Mucosa of descending colon (tissue), 3 donors: Measurements from ENCODE around the gene DDX56. TPM values are rescaled to one million over a fixed set of nuclear protein-coding genes. Genes with fewer than 3 reads are reported as not detected.

ENCODE experiments used
- ATAC-seq: fragments of 200-7000 bp; cut with Tn5 transposase; one replicate; pipeline ENCODE4 v1.9.1; 2020; ENCODE audit warnings: mild to moderate bottlenecking, moderate library complexity
- DNase-seq, 3 donors: peaks; one replicate each; pipeline ENCODE4 v3.0.0-alpha.2; 2020
- H3K36me3 ChIP-seq: fragments of 200-600 bp; one replicate; pipeline ENCODE4 v1.8.0; 2021; ENCODE audit warnings: low read depth, mild to moderate bottlenecking
- H3K4me1 ChIP-seq: fragments of 200-600 bp; one replicate; pipeline ENCODE4 v1.8.0; 2021; ENCODE audit warnings: low read depth, mild to moderate bottlenecking
- H3K4me3 ChIP-seq: fragments of 200-600 bp; one replicate; pipeline ENCODE4 v1.8.0; 2021; ENCODE audit warnings: mild to moderate bottlenecking
- H3K9me3 ChIP-seq: fragments of 200-600 bp; one replicate; pipeline ENCODE4 v1.8.0; 2021; ENCODE audit warnings: mild to moderate bottlenecking
- CTCF ChIP-seq: fragments of 200-600 bp; IDR thresholded peaks from one replicate; pipeline ENCODE4 v1.8.0; 2022; ENCODE audit warnings: antibody characterized with exemption, mild to moderate bottlenecking
- intact Hi-C, 2 donors: fragments of 100-400 bp; cut with DNase I in 1 of 2; cut with micrococcal nuclease in 1 of 2; formaldehyde crosslinking; loops; one replicate each; pipeline versions ENCODE4 v1.11.0 to v1.11.1; 2022; cut with DNase I, micrococcal nuclease
- total RNA-seq, 3 donors: library from RNA; stranded (reverse); fragmentation: NEBNext Ultra II Directional in 2 of 3; extraction: Animal tissue kit (Norgen Biotek cat#: 25700) in 2 of 3; gene quantifications; one replicate each; pipeline versions ENCODE4 v1.2.1 to v1.2.4, GENCODE V29; 2021 to 2023
- donor health status: DM: no; HTN: no; CAD: no; lungs with moderate emphysema.
- donor health status: DM: no; HTN: no; CAD: no.
- donor health status: DM: no; HTN: yes; CAD: no.

DDX56 gene
- total RNA-seq, 3 donors from 2014 or later, result 50.7 to 60.6 (median 60.0) TPM

- DNase-seq, result no peak
- intact Hi-C loops, result no loop called here
- Histone ChIP-seq H3K4me1 (peaks cover 19% of the 10 kb centered on the region), H3K4me3 (no peak overlapping the region), H3K36me3 (no peaks in the 10 kb centered on the region), H3K9me3 (no peaks in the 10 kb centered on the region)
- ATAC-seq, result no peak
- TF ChIP-seq CTCF, result no peak
These were observed 36.1 kb upstream of the DDX56 start for GRCh38 chr7:44609829-44610228.

DNA sequence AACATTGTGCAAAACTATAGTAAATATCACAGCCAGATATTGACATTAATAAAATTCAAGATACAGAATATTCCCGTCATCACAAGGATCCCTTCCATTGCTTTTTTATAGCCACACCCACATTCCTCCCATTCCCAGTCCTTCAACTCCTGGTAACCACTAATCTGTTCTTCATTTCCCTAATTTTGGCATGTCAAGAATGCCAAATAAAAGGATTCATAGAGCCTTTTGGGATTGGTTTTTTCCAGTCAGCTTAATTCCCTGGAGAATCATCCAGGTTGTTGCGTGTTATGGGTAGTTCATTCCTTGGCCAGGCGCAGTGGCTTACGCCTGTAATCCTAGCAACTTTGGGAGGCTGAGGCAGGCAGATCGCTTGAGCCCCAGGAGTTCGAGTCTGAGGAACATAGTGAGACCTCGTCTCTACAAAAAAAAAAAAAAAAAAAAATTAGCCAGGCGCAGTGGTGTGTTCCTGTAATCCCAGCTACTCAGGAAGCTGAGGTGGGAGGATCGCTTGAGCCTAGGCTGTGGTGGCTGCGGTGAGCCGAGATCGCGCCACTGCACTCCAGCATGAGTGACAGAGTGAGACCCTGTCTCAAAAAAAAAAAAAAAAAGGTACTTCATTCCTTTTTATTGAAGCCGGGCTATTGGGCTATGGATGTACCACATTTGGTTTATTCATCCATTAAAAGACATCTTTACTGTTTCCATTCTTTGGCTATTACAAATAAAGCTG, 35.4 kb upstream of the DDX56 start:
- intact Hi-C loops, result no loop called here
- DNase-seq (no peak), ATAC-seq (no peak)
- H3K4me3 ChIP-seq, result no peak overlapping the region
- H3K9me3 ChIP-seq, result no peaks in the 10 kb centered on the region
- no peaks in the 10 kb centered on the region for H3K36me3 ChIP-seq
- no peak for TF ChIP-seq CTCF
- H3K4me1 ChIP-seq, result peaks cover 12% of the 10 kb centered on the region

DNA sequence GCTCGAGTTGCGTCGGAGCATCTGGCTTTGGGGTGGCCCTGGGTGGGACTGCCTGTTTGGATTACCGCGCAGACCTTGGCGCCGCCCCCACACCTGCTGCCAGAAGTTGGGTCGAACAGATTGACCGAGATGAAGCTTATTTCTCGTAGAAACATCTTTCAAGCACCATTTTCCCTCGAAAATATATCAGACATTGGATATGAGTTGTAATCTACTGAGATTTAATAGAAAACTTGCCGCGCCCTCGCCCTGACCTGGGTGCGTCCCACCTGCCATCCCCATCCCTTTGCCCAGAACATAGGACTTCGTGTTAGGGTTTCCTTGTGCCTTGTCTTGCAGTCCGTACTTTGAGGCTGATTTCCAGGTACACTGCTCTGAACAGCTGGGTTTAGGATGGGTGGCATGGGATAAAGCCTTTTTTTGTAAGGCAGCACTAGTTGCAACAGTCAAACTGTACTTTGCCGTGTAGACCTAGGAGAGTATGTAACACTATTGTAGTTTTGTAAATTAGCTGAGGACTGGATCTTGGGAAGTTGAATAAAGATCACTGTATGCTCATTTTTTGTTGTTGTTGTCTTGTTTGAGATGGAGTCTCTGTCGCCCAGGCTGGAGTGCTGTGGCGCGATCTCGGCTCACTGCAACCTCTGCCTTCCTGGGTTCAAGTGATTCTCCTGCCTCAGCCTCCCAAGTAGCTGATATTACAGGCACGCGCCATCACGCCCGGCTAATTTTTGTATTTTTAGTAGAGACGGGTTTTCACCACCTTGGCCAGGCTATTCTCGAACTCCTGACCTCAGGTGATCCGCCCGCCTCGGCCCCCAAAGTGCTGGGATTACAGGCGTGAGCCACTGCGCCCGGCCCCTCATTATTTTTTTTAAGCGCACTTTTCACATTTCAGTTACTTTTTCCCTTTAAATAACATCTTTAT, 33.7 kb upstream of the DDX56 start:
- ATAC-seq (peak; percentile 2), DNase-seq (no peak)
- Histone ChIP-seq H3K36me3 (no peaks in the 10 kb centered on the region), H3K4me3 (peak overlapping the region; percentile 75), H3K4me1 (peaks cover 12% of the 10 kb centered on the region), H3K9me3 (no peaks in the 10 kb centered on the region)
- intact Hi-C loops, result no loop called here
- TF ChIP-seq CTCF, result no peak

DNA sequence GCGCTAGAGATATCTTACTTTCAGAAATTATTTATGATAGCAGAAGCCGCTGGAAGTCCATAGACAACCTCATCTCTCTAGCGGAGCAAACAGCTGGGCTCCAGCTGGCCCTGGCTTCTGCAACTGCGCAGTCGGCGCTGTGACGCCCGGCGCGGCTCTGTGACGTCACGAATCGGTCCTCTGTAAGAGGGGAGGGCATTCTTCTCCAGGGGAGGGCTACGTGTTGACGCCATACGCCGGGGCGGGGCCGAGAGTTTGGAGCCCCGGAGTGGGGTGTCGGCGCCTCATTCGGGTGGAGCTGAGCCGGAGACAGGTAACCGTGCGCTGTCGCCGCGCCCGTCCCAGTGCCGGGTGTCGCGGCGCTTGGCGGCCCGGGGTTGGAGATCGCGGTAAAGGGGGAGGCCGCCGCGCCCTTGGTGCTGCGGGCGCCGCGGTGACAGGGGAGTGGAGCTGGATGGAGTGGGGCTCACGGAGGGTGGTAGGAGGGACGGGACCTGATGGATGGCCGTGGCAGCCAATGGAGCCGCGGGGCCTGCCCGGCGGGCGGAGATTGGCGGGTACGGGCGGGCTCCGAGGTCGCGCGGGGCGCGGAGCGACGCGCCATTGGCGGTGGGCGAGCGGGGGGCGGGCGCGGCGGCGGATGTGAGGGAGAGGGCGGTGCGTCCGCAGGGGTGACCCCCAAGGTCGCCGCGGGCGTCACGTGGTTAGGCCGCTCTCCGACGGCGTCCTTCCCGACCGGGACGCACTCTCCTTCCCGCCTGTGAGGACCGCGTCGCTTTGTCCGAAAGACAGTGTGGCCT, 32.8 kb upstream of the DDX56 start, which contains the start of gene OGDH:
TSS of gene OGDH (plus strand) at position 287 of the 800 bp plus-strand sequence. CDS start 17,717 bp downstream, outside the sequence.
- no peak for TF ChIP-seq CTCF
- H3K36me3 ChIP-seq, result no peaks in the 10 kb centered on the region
- H3K4me3 ChIP-seq, result peak within 1 kb of the TSS; percentile 75
- DNase-seq (peak; percentile 99 to 100 (median 100)), ATAC-seq (peak; percentile 96)
- intact Hi-C loops, result no loop called here
- H3K4me1 ChIP-seq, result peaks cover 12% of the 10 kb centered on the region
- H3K9me3 ChIP-seq, result no peaks in the 10 kb centered on the region

- Histone ChIP-seq H3K9me3 (no peaks in the 10 kb centered on the region), H3K4me1 (peaks cover 12% of the 10 kb centered on the region), H3K36me3 (no peaks in the 10 kb centered on the region), H3K4me3 (no peak overlapping the region)
- no peak for ATAC-seq
- TF ChIP-seq CTCF, result no peak
- no peak for DNase-seq
- intact Hi-C loops, result no loop called here
These were observed 31.2 kb upstream of the DDX56 start for GRCh38 chr7:44604941-44605340.
